HEK293T (cell line): ENCODE results near the gene PTPRE.

ENCODE experiments used
- BHLHE40 ChIP-seq: fragments of 450-650 bp; IDR thresholded peaks from 2 replicates; pipeline ENCODE4 v1.6.1; 2016; ENCODE audit warnings: mild to moderate bottlenecking, moderate library complexity, borderline replicate concordance
- ELF4 ChIP-seq: fragments of 450-650 bp; IDR thresholded peaks from 2 replicates; pipeline ENCODE4 v1.6.1; 2017; ENCODE audit warnings: antibody characterized with exemption
- FOXM1 ChIP-seq: fragments of 450-650 bp; IDR thresholded peaks from 2 replicates; pipeline ENCODE4 v1.6.1; 2017; ENCODE audit warnings: mild to moderate bottlenecking, borderline replicate concordance
- LEF1 ChIP-seq: fragments of 450-650 bp; IDR thresholded peaks from 2 replicates; pipeline ENCODE4 v1.6.1; 2017; ENCODE audit warnings: mild to moderate bottlenecking, borderline replicate concordance
- NFRKB ChIP-seq: fragments of 450-650 bp; IDR thresholded peaks from 2 replicates; pipeline ENCODE4 v1.6.1; 2016; ENCODE audit warnings: mild to moderate bottlenecking, moderate library complexity
- PKNOX1 ChIP-seq: fragments of 450-650 bp; IDR thresholded peaks from 2 replicates; pipeline ENCODE4 v1.6.1; 2016
- SP1 ChIP-seq: fragments of 450-650 bp; IDR thresholded peaks from 2 replicates; pipeline ENCODE4 v1.6.1; 2017
- SUZ12 ChIP-seq: fragments of 450-650 bp; IDR thresholded peaks from 2 replicates; pipeline ENCODE4 v1.6.1; 2016; ENCODE audit warnings: mild to moderate bottlenecking
- ZNF384 ChIP-seq: fragments of 450-650 bp; IDR thresholded peaks from 2 replicates; pipeline ENCODE4 v1.6.1; 2016

- TF ChIP-seq ELF4 (no peak), BHLHE40 (no peak), FOXM1 (no peak), SP1 (no peak), SUZ12 (no peak), NFRKB (no peak), PKNOX1 (no peak), ZNF384 (no peak), LEF1 (no peak)
Observed at GRCh38 chr10:128028508-128029289, 121.8 kb downstream of the PTPRE start.
